Liver (tissue), 3 donors: ENCODE data around the gene WDR31.

Experiments used
- CTCF ChIP-seq: fragments of 150-350 bp; IDR thresholded peaks from 2 replicates; pipeline ENCODE4 v1.5.1; 2017; ENCODE audit warnings: improper control_type of control experiment, low read depth, low read length; ENCODE audit not compliant: missing input control
- EGR1 ChIP-seq, 2 donors: IDR thresholded peaks; 2 replicates each; pipeline ENCODE4 v1.6.1; 2016 to 2018; ENCODE audit warnings: antibody characterized with exemption in 2 of 2, low read depth in 2 of 2
- GABPA ChIP-seq, 2 donors: IDR thresholded peaks in 1 of 2; conservative IDR thresholded peaks in 1 of 2; 2 replicates each; pipeline ENCODE4 v1.6.1; 2016; ENCODE audit warnings: antibody characterized with exemption in 2 of 2, mild to moderate bottlenecking in 1 of 2, moderate library complexity in 1 of 2
- JUND ChIP-seq, 2 donors: IDR thresholded peaks; 2 replicates each; pipeline ENCODE4 v1.6.1; 2016; ENCODE audit warnings: antibody characterized with exemption in 2 of 2
- RAD21 ChIP-seq, 2 donors: IDR thresholded peaks; 2 replicates each; pipeline ENCODE4 v1.6.1; 2016; ENCODE audit warnings: antibody characterized with exemption in 2 of 2, mild to moderate bottlenecking in 2 of 2
- SP1 ChIP-seq: IDR thresholded peaks from 2 replicates; pipeline ENCODE4 v1.6.1; 2018; ENCODE audit warnings: antibody characterized with exemption, mild to moderate bottlenecking
- TAF1 ChIP-seq: conservative IDR thresholded peaks from 2 replicates; pipeline ENCODE4 v1.6.1; 2016; ENCODE audit warnings: antibody characterized with exemption, mild to moderate bottlenecking
- ZBTB33 ChIP-seq: IDR thresholded peaks from 2 replicates; pipeline ENCODE4 v1.6.1; 2016; ENCODE audit warnings: antibody characterized with exemption
- TF ChIP-seq, protein P1 (sequence below): IDR thresholded peaks from 2 replicates; pipeline ENCODE4 v1.6.1; 2016; ENCODE audit warnings: antibody characterized with exemption, mild to moderate bottlenecking
- TF ChIP-seq, protein P2 (sequence below): IDR thresholded peaks from 2 replicates; pipeline ENCODE4 v1.6.1; 2016; ENCODE audit warnings: antibody characterized with exemption
- donor health status: healthy.
- donor health status: healthy.

GRCh38 chr9:113306566-113306965 lies 33.5 kb downstream of the WDR31 start:
- TF ChIP-seq TAF1 (no peak), CTCF (no peak), RAD21 (IDR thresholded peaks at IDR 0.05) (no peak), ZBTB33 (no peak), GABPA (IDR thresholded peaks at IDR 0.05 in 1 of 2, conservative IDR thresholded peaks at IDR 0.05 in 1 of 2) (no peak), EGR1 (IDR thresholded peaks at IDR 0.05; ENCODE audit: low read depth in 2 of 2) (no peak), JUND (IDR thresholded peaks at IDR 0.05) (no peak), SP1 (no peak)
- TF ChIP-seq, protein P1, sequence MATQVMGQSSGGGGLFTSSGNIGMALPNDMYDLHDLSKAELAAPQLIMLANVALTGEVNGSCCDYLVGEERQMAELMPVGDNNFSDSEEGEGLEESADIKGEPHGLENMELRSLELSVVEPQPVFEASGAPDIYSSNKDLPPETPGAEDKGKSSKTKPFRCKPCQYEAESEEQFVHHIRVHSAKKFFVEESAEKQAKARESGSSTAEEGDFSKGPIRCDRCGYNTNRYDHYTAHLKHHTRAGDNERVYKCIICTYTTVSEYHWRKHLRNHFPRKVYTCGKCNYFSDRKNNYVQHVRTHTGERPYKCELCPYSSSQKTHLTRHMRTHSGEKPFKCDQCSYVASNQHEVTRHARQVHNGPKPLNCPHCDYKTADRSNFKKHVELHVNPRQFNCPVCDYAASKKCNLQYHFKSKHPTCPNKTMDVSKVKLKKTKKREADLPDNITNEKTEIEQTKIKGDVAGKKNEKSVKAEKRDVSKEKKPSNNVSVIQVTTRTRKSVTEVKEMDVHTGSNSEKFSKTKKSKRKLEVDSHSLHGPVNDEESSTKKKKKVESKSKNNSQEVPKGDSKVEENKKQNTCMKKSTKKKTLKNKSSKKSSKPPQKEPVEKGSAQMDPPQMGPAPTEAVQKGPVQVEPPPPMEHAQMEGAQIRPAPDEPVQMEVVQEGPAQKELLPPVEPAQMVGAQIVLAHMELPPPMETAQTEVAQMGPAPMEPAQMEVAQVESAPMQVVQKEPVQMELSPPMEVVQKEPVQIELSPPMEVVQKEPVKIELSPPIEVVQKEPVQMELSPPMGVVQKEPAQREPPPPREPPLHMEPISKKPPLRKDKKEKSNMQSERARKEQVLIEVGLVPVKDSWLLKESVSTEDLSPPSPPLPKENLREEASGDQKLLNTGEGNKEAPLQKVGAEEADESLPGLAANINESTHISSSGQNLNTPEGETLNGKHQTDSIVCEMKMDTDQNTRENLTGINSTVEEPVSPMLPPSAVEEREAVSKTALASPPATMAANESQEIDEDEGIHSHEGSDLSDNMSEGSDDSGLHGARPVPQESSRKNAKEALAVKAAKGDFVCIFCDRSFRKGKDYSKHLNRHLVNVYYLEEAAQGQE = no peak
- TF ChIP-seq, protein P2, sequence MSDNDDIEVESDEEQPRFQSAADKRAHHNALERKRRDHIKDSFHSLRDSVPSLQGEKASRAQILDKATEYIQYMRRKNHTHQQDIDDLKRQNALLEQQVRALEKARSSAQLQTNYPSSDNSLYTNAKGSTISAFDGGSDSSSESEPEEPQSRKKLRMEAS = no peak
